AG04449 (cell line): ENCODE results near the gene ARHGAP32.

Experiments used
- CTCF ChIA-PET: fragments of 350-600 bp; formaldehyde crosslinking; extraction: SDS; loops from one replicate; lab custom pipeline; 2021; ENCODE audit warnings: antibody characterized with exemption; lab: Yijun Ruan, JAX
- POLR2A ChIA-PET: fragments of 400-600, 350-600 bp; formaldehyde crosslinking; extraction: SDS; loops from one replicate; lab custom pipeline; 2020; ENCODE audit warnings: antibody characterized with exemption, inconsistent platforms; lab: Yijun Ruan, JAX
- DNase-seq: peaks from one replicate; pipeline ENCODE4 v3.0.0-alpha.2; 2010; ENCODE audit warnings: low read depth, low spot score
- H3K4me3 ChIP-seq: 2 replicates; pipeline ENCODE4 v1.5.1; 2011; ENCODE audit warnings: low read depth, mild to moderate bottlenecking, control low read depth, low read length
- TF ChIP-seq, protein P1 (sequence below): IDR thresholded peaks from one replicate; pipeline ENCODE4 v1.5.1; 2011; ENCODE audit warnings: mild to moderate bottlenecking, moderate library complexity, low read length, control low read depth, inconsistent platforms; ENCODE audit not compliant: insufficient read depth; ENCODE audit errors: missing control alignments

ARHGAP32 gene

GRCh38 chr11:129222158-129222557 is 30.0 kb upstream of the ARHGAP32 start:
- POLR2A ChIA-PET: no interaction called here
- DNase-seq: no peak
- TF ChIP-seq, protein P1, sequence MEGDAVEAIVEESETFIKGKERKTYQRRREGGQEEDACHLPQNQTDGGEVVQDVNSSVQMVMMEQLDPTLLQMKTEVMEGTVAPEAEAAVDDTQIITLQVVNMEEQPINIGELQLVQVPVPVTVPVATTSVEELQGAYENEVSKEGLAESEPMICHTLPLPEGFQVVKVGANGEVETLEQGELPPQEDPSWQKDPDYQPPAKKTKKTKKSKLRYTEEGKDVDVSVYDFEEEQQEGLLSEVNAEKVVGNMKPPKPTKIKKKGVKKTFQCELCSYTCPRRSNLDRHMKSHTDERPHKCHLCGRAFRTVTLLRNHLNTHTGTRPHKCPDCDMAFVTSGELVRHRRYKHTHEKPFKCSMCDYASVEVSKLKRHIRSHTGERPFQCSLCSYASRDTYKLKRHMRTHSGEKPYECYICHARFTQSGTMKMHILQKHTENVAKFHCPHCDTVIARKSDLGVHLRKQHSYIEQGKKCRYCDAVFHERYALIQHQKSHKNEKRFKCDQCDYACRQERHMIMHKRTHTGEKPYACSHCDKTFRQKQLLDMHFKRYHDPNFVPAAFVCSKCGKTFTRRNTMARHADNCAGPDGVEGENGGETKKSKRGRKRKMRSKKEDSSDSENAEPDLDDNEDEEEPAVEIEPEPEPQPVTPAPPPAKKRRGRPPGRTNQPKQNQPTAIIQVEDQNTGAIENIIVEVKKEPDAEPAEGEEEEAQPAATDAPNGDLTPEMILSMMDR: no peak
- no peak overlapping the region for H3K4me3 ChIP-seq
- CTCF ChIA-PET: interaction anchor here (0.9 kb wide), 1 partner anchor 8 kb away, joined by 3 read pairs; no protein-coding TSS in a partner anchor

GRCh38 chr11:129215506-129216245 is 23.6 kb upstream of the ARHGAP32 start:
- POLR2A ChIA-PET: no interaction called here
- TF ChIP-seq, protein P1: no peak
- H3K4me3 ChIP-seq: no peak overlapping the region
- CTCF ChIA-PET: no interaction called here
- no peak for DNase-seq

DNA sequence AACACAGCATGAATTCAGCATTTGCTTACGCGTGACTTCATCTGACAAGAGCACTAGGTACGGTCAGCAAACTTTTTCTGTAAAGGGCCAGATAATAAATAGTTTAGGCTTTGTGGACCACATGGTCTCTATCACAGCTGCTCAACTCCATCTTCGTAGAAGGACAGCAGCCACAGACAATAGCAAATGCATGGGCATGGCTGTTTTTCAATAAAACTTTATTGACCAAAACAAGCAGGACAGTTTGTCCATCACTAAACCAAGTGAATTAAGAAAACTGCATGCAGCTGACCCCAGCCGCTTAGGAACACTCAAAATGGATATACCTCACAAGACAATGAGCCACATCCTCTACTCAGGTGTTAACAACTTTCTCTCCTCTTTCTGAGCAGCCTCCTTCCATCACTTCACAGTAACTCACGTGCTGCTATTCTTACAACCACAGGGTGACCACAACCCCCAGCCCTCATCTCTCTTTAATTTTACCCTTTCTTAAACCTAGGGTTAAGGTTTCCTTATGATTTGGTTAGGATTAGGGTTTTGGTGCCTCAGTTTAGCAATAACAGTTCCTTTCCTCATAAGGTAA is 22.7 kb upstream of the ARHGAP32 start:
- CTCF ChIA-PET: no interaction called here
- TF ChIP-seq, protein P1: no peak
- no peak overlapping the region for H3K4me3 ChIP-seq
- DNase-seq: no peak
- POLR2A ChIA-PET: no interaction called here

GRCh38 chr11:129213261-129213660 is 21.1 kb upstream of the ARHGAP32 start:
- ChIA-PET CTCF (no interaction called here), POLR2A (no interaction called here)
- no peak overlapping the region for H3K4me3 ChIP-seq
- no peak for DNase-seq
- TF ChIP-seq, protein P1: no peak

GRCh38 chr11:129211397-129211796 is 19.3 kb upstream of the ARHGAP32 start:
- no peak for DNase-seq
- CTCF ChIA-PET: no interaction called here
- no peak overlapping the region for H3K4me3 ChIP-seq
- POLR2A ChIA-PET: no interaction called here
- TF ChIP-seq, protein P1: no peak

GRCh38 chr11:129210831-129211181 is 18.7 kb upstream of the ARHGAP32 start:
- TF ChIP-seq, protein P1: no peak
- no peak for DNase-seq
- H3K4me3 ChIP-seq: no peak overlapping the region
- POLR2A ChIA-PET: no interaction called here
- CTCF ChIA-PET: no interaction called here
